Measurements from ENCODE around the gene SMCO2. TPM values are rescaled to one million over a fixed set of nuclear protein-coding genes. Genes with fewer than 3 reads are reported as not detected.
A peak's percentile ranks its signal among the peaks of the same experiment; 100 is the strongest.

Gene SMCO2
- total and polyA plus RNA-seq, 2 of the 13 experiments (the other 11 are each of a cell fraction or from before 2014, with no cell fraction given), result 0.15 TPM; not detected in 1

- Histone ChIP-seq H4K20me1 (ENCODE audit: insufficient read depth, low read length) (no peaks in the 10 kb centered on the region), H3K27ac (ENCODE audit: extremely low read length, insufficient read depth, low read length) (no peak overlapping the region), H3K9ac (ENCODE audit: insufficient read depth, low read depth, low read length) (no peak overlapping the region), H3K79me2 (ENCODE audit: insufficient read depth, low read length) (peaks cover 53% of the 10 kb centered on the region), H2AFZ (ENCODE audit: low read length) (no peak overlapping the region), H3K4me3 (replicated peaks in 1 of 3; ENCODE audit: insufficient read depth in 1 of 3, low read depth in 2 of 3, low read length in 3 of 3) (no peak overlapping the region), H3K36me3 (replicated peaks in 1 of 2; ENCODE audit: control insufficient read depth in 1 of 2, insufficient read depth in 2 of 2, low read length in 2 of 2) (no peaks in the 10 kb centered on the region), H3K27me3 (ENCODE audit: control insufficient read depth in 1 of 2, insufficient read depth in 2 of 2, low read length in 2 of 2) (no peaks in the 10 kb centered on the region; a peak in 1 of 5 replicates), H3K4me2 (ENCODE audit: low read depth, low read length) (no peak overlapping the region), H3K4me1 (ENCODE audit: insufficient read depth, low read length) (peaks cover 36% of the 10 kb centered on the region), H3K9me3 (ENCODE audit: low read length) (no peaks in the 10 kb centered on the region)
- TF ChIP-seq MAFF (IDR thresholded peaks at IDR 0.05; ENCODE audit: low read depth, low read length) (no peak), E2F5 (CRISPR knock-in tag; conservative IDR thresholded peaks at IDR 0.05) (no peak), CEBPB (IDR thresholded peaks at IDR 0.05; ENCODE audit: borderline replicate concordance, low read depth, low read length) (peak; percentile 73; the same call in 1 of the 2 replicates), ZNF784 (CRISPR knock-in tag; IDR thresholded peaks at IDR 0.05; ENCODE audit: borderline replicate concordance) (no peak)
- no peak for FAIRE-seq
- no peak for DNase-seq (ENCODE audit: low spot score)
- 92% methylated on average over 9 of the region's 9 CpGs for WGBS (ENCODE audit: low lambda C conversion rate)
- ChIA-PET CTCF (ENCODE audit: low intra/inter-chr PET ratio, low total read pairs) (no interaction called here), POLR2A (no interaction called here)
- no peak for ATAC-seq
- no TSS peak for BruUV-seq (replicated peaks)
- in situ Hi-C loops (cut with HindIII; ENCODE audit: extremely low pct_ligation_motif_present, low pct_unique_long_range_greater_than_20kb), result no loop called here
- intact Hi-C loops (cut with micrococcal nuclease; ENCODE audit: unreplicated experiment), result loop anchor here (10.0 kb wide), 1 partner anchor 177 kb away; no protein-coding TSS in a partner anchor
These were observed 81.0 kb downstream of the SMCO2 start for GRCh38 chr12:27527512-27527911.

- intact Hi-C loops (cut with micrococcal nuclease; ENCODE audit: unreplicated experiment) (loop anchor here (10.0 kb wide), 1 partner anchor 176 kb away; no protein-coding TSS in a partner anchor), in situ Hi-C loops (cut with HindIII; ENCODE audit: extremely low pct_ligation_motif_present, low pct_unique_long_range_greater_than_20kb) (no loop called here)
- 91% methylated on average over 3 of the region's 3 CpGs for WGBS (ENCODE audit: low lambda C conversion rate)
- ChIA-PET POLR2A (no interaction called here), CTCF (ENCODE audit: low intra/inter-chr PET ratio, low total read pairs) (no interaction called here)
- no peak overlapping the region for H3K4me3 ChIP-seq (replicated peaks in 1 of 3; ENCODE audit: insufficient read depth in 1 of 3, low read depth in 2 of 3, low read length in 3 of 3)
- peaks cover 53% of the 10 kb centered on the region for H3K79me2 ChIP-seq (ENCODE audit: insufficient read depth, low read length)
- DNase-seq (ENCODE audit: low spot score), result no peak
- H3K9ac ChIP-seq (ENCODE audit: insufficient read depth, low read depth, low read length), result no peak overlapping the region
- peaks cover 27% of the 10 kb centered on the region for H3K4me1 ChIP-seq (ENCODE audit: insufficient read depth, low read length)
- H3K36me3 ChIP-seq (replicated peaks in 1 of 2; ENCODE audit: control insufficient read depth in 1 of 2, insufficient read depth in 2 of 2, low read length in 2 of 2), result no peaks in the 10 kb centered on the region; a peak in 1 of 5 replicates
- no peak for FAIRE-seq
- no peaks in the 10 kb centered on the region; a peak in 1 of 5 replicates for H3K27me3 ChIP-seq (ENCODE audit: control insufficient read depth in 1 of 2, insufficient read depth in 2 of 2, low read length in 2 of 2)
- BruUV-seq (replicated peaks), result no TSS peak
- no peak overlapping the region for H2AFZ ChIP-seq (ENCODE audit: low read length)
- no peak for ATAC-seq
- no peaks in the 10 kb centered on the region for H4K20me1 ChIP-seq (ENCODE audit: insufficient read depth, low read length)
- no peak overlapping the region for H3K4me2 ChIP-seq (ENCODE audit: low read depth, low read length)
- no peaks in the 10 kb centered on the region for H3K9me3 ChIP-seq (ENCODE audit: low read length)
- no peak overlapping the region for H3K27ac ChIP-seq (ENCODE audit: extremely low read length, insufficient read depth, low read length)
- TF ChIP-seq PRDM10 (CRISPR knock-in tag; IDR thresholded peaks at IDR 0.05; ENCODE audit: low read depth) (no peak), GTF3A (CRISPR knock-in tag; conservative IDR thresholded peaks at IDR 0.05) (no peak), ZFP36L2 (CRISPR knock-in tag; IDR thresholded peaks at IDR 0.05) (no peak), PITX1 (CRISPR knock-in tag; IDR thresholded peaks at IDR 0.05) (no peak), ZMYM4 (CRISPR knock-in tag; IDR thresholded peaks at IDR 0.05) (no peak), MLX (CRISPR knock-in tag; IDR thresholded peaks at IDR 0.05) (no peak)
These were observed 82.3 kb downstream of the SMCO2 start for GRCh38 chr12:27528788-27529187.

Measured in HepG2 (cell line).